C1 segment of cervical spinal cord (tissue), 14 donors: Measurements from ENCODE around the gene SLC22A17.
"Not testable (repeated sequence)": the region's sequence is repeated elsewhere in the genome, so short reads cannot be mapped to it uniquely, and the experiment has no call there.

Experiments
- DNase-seq, 14 donors: peaks; one replicate each; lab custom pipeline; 2025; lab: John Stamatoyannopoulos, UW

The SLC22A17 gene

GRCh38 chr14:23352506-23353432 is at the start of gene SLC22A17:
TSS of gene SLC22A17 (minus strand) at chr14:23352887.
- peak in 13 of 14 donors; percentile 35 to 91 (median 80) for DNase-seq

- DNase-seq = no peak
These were observed 48.6 kb upstream of the SLC22A17 start for GRCh38 chr14:23401291-23401690.

- not testable (repeated sequence) for DNase-seq
These were observed 47.9 kb upstream of the SLC22A17 start for GRCh38 chr14:23400496-23401149.

DNA sequence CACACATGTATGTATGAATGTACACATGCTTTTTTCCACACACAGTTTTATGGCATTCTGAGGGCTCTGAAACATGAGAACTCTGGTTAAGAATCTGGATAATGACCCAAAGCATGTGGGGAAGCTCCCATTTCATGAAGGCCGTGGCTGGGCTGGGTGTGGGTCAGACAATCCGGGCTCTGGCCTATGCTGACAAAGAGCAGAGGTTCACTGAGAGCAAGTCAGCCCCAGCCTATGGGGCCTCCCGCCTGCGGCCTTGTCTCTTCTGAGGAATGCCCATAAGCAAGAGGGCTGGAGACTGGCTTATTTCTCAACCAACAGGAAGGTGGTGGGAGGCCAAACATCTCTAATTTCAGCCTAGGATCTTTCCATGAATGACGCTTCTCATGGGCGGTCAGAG is 46.9 kb upstream of the SLC22A17 start:
- DNase-seq = no peak

DNA sequence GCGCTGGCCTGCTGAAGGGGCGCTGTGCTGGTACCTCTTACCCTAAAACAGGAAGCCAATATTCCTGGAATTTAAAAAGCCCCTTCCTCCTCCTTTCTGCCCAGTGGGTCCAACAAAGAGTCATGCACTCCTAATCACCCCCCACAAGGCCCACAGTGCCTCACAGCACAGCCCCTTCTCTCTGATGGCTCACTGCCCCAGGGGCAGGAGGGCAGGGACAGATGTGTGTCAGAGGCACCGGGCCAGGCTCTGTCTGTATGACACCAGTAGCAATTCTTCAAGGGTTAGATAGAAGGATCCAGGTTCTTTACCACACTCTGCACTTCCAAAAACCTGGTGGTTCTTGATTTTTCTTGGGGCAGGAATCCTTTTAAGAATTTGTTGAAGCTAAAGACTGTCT is 46.4 kb upstream of the SLC22A17 start:
- DNase-seq = no peak

- DNase-seq = no peak
These were observed 45.7 kb upstream of the SLC22A17 start for GRCh38 chr14:23398348-23398747.

GRCh38 chr14:23396781-23397407 is 44.2 kb upstream of the SLC22A17 start:
- DNase-seq = no peak

GRCh38 chr14:23396126-23396525 is 43.4 kb upstream of the SLC22A17 start:
- DNase-seq = no peak

DNA sequence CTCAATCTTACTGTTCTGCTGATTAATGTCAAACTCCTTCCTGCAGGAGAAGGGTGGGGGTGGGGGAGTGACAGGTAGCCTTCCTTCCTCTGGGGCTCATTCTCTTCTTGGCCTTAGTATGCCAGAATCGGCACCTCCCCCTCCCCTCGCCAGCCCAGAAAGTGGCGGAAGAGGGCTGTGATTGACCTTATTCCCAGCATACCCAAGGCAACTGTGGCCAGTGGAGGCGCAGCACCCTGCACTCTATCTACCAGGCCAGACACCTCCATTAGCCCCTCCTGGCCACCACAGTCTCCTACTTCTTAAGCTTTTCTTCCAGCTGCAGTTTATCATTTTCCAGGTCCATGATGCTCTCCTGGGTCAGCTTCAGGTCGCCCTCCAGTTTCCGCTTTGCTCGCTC is 39.9 kb upstream of the SLC22A17 start:
- no peak for DNase-seq

GRCh38 chr14:23389871-23390270 is 37.2 kb upstream of the SLC22A17 start:
- DNase-seq = not testable (repeated sequence)

GRCh38 chr14:23389396-23389795 is 36.7 kb upstream of the SLC22A17 start:
- DNase-seq = no peak

DNA sequence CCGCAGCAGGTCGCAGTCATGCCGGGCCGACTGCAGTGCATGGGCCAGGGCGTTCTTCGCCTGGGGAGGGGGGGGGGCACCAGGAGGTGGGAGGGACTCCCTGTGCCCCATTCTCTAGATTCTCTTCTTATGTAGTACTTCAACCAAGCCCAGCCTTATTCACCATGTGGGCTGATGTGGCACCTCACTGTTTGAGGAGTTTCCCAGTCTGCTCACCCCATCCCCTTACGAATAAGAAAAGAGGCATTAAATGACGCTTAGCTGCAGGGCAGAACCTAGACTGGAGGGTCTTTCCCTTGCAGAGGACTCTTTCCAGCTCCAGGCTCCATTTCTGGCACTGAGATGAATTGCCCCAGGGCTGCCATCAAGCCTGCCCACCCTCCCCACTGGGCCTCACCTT is 36.3 kb upstream of the SLC22A17 start:
- no peak for DNase-seq

DNA sequence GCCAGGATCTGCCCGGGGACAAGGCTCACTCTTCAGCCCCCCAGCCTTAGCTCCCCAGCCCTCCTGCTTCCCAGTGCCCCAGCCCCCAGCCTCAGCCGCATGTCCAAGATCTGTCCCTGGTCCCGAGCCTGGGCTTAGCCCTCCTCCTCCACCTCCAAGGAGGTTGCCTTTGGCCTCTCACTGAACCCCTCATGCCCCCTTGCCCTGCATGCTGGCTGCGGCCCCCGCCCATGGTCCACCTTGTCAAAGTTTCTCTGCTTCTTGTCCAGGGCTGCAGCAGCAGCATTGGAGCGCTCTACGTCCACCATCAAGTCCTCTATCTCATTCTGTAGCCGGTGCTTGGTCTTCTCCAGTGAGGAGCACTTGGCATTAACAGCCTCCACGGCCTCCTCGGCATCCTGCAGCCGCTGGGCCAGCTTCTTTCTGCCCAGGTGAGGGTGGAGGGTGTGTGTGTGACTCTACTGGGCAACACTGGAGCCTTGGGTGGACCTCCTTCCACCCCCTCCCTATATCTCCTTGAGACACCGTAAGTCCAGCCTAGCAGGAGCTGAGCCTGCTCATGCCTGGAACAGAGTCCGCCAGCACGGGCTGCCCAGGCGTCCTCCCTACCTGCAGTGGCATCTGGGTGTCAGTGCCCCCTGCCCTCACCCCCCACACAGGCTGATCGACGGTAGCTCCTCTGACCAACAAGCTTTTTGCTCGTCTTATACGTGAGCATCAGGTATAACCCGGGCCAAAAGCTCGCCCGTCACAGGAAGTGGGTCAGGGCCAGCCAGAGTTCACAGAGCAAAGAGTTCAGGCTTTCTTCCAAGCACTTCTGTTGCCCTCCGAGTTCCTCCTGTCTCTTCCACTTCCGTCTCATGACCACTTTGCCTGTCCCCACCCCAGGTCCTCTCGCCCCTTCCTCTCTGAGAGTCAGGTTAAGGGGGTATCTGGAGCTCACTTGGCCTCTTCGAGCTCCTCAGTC is 35.5 kb upstream of the SLC22A17 start:
- DNase-seq = no peak

GRCh38 chr14:23386999-23387398 is 34.3 kb upstream of the SLC22A17 start:
- no peak for DNase-seq

DNA sequence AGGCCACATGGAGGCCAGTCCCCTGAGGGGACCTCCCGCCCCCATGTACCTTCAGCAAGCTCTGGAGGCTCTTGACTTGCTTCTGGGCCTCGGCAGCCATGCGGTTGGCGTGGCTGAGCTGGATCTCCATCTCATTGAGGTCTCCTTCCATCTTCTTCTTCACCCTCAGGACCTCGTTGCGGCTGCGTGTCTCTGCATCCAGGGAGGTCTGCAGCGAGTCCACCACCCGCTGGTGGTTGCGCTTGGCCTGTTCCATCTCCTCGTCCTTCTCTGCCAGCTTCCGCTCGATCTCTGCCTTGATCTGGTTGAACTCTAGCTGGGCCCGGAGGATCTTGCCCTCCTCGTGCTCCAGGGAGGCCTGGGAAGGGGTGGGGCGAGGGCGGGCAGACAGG is 33.6 kb upstream of the SLC22A17 start:
- not testable (repeated sequence) for DNase-seq

DNA sequence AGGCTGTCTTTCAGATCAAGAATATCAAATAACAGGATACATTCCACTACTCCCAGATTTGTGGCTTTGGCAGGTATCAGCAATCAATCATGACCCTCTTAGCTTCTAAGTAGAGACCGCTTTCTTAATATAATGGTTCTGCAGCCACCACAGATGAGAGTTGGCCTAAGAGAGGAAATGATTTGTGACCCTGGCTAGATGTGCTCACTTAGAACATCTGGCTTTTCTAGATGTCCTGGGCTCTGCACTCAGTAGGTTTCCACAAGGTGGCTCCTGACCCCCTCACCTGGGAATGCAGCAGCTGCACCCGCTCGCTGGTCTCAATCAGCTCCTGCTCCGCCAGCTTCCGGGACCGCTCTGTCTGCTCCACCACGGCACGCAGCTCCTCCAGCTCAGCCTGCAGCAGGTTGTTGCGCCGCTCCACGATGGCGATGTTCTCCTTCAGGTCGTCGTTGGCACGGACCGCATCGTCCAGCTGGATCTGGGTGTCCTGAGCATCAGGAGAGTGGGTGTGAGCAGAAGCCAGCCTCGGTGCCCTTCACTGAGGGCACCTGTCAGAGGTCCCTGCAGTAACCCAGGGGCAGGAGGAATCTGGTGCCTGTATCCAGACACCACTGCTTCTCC is 33.1 kb upstream of the SLC22A17 start:
- no peak for DNase-seq

DNA sequence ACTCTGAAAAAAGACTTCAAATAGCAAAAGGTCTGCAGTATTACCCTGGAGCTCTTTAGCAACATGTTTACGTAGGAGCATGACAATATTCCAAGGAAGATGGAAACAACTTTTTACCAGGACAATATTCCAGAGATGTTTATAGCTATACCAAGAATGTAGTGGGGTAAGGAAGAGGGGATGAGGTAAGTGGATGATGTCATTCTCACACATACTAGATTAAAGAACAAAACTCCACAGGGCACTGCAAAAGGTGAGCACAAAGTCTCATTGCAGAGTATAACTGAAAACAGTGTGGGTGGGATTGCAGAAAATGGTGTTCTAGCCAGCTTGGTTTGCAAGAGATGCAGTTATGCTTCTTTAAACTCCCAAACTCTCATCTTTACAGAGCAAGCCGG is 32.6 kb upstream of the SLC22A17 start:
- no peak for DNase-seq

- DNase-seq = no peak
These were observed 31.8 kb upstream of the SLC22A17 start for GRCh38 chr14:23384364-23385080.

DNA sequence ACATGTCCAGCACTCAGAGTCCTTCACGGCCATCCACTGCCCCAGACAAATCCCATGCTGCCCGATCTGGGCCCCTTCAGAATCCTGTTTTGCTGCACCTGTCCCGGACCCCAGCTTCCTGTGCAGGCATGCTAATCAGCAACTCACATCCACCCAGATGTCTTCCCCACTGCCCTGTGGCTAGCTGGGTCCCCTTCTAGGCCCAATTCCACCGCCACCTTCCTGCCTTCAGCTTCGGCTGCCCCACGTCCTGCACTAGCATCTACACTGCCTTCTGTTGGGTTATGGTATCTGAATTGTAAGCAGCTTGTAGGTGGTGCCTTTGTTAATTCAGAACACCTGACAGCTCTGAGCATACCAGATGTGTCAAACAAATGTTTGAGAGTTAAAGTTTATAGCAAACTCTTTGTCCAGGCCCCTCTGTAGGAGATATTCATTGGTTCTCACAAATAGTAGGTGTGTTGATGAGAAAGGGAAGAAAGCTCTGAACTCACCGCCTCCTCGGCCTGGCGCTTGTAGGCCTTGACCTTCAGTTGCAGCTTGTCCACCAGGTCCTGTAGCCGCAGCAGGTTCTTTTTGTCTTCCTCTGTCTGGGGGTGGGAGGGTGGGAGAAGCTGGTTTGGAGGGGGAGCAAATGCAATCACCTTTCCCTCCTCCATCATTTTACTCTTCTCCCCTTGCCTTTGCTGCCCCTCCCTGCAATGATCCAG is 30.2 kb upstream of the SLC22A17 start:
- no peak for DNase-seq
